Breast epithelium (tissue), 4 donors: Measurements from ENCODE around the gene NEK10. TPM values are rescaled to one million over a fixed set of nuclear protein-coding genes. Genes with fewer than 3 reads are reported as not detected.
A peak's percentile ranks its signal among the peaks of the same experiment; 100 is the strongest.

Experiments used
- DNase-seq, 2 donors: peaks; one replicate each; pipeline ENCODE4 v3.0.0-alpha.2; 2019; ENCODE audit warnings: low spot score in 2 of 2
- H3K27ac ChIP-seq, 2 donors: fragments of 200-600 bp; sonication (generic) in 1 of 2; one replicate each; pipeline ENCODE4 v1.5.1; 2016 to 2019; ENCODE audit warnings: mild to moderate bottlenecking in 1 of 2
- H3K27me3 ChIP-seq, 2 donors: fragments of 200-600 bp; sonication (generic) in 1 of 2; one replicate each; pipeline versions ENCODE4 v1.5.1 to v1.6.0; 2017 to 2019; ENCODE audit warnings: control low read depth in 1 of 2, mild to moderate bottlenecking in 1 of 2
- H3K36me3 ChIP-seq: fragments of 200-600 bp; one replicate; pipeline ENCODE4 v1.5.1; 2019
- H3K4me1 ChIP-seq, 2 donors: fragments of 200-600 bp; sonication (generic); one replicate each; pipeline ENCODE4 v1.5.1; 2016 to 2019; ENCODE audit warnings: control low read depth in 1 of 2
- H3K4me3 ChIP-seq, 3 donors: fragments of 200-600 bp; sonication (generic); 1 replicate in 2 of 3; 2 replicates in 1 of 3; pipeline ENCODE4 v1.5.1; 2016 to 2019; ENCODE audit warnings: mild to moderate bottlenecking in 3 of 3, moderate library complexity in 2 of 3
- H3K9me3 ChIP-seq, 2 donors: fragments of 200-600 bp; sonication (generic) in 1 of 2; one replicate each; pipeline ENCODE4 v1.5.1; 2016 to 2019; ENCODE audit warnings: control low read depth in 1 of 2
- POLR2A ChIP-seq: fragments of 450-650 bp; IDR thresholded peaks from one replicate; pipeline ENCODE4 v1.6.1; 2016; ENCODE audit warnings: antibody characterized with exemption, mild to moderate bottlenecking, moderate library complexity
- POLR2AphosphoS5 ChIP-seq, 3 donors: sonication (generic); formaldehyde crosslinking; IDR thresholded peaks; one replicate each; pipeline ENCODE4 v1.6.1; 2017; ENCODE audit warnings: antibody characterized with exemption in 3 of 3
- intact Hi-C: fragments of 100-400 bp; cut with DNase I; formaldehyde crosslinking; loops from one replicate; pipeline ENCODE4 v1.15.1; 2023; ENCODE audit warnings: low total_unique reads
- total RNA-seq, 3 donors: library from RNA; depleted of rRNA; stranded (reverse); fragments of >200 nt; gene quantifications; one replicate each; pipeline ENCODE4 v1.1.0, GENCODE V29; 2016
- TF ChIP-seq, protein P1 (sequence below), 3 donors: fragments of 450-650 bp; IDR thresholded peaks; one replicate each; pipeline ENCODE4 v1.5.1; 2016 to 2017; ENCODE audit warnings: antibody characterized with exemption in 3 of 3, mild to moderate bottlenecking in 3 of 3, moderate library complexity in 3 of 3

NEK10 gene
- total RNA-seq, 3 donors from 2014 or later: 0.96 to 246 (median 48.4) TPM

DNA sequence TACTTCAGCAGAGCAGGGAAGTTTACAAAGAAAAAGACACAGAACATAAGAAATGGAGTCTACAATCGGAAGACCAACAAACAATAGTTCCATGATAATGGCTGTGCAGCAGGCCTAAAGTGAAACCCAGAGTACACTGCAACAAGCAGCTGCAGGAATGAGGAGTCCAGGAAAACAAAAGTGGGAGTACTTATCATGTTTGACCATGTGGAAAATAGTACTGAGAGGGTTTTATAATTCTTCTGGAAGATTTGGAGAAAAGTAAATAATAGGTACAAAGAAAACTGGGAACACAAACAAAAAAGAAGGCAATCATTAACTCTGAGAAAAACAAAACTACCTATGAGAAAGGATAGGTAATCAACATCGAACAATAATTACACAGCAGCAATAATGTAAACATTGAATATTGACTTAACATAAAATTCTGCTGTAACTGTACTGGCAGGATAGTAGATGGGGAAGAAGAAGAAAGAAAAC is 87.5 kb downstream of the NEK10 start:
- no peaks in the 10 kb centered on the region for H3K27me3 ChIP-seq
- H3K4me1 ChIP-seq: no peaks in the 10 kb centered on the region
- no peaks in the 10 kb centered on the region for H3K9me3 ChIP-seq
- intact Hi-C loops: no loop called here
- no peak overlapping the region for H3K4me3 ChIP-seq
- TF ChIP-seq POLR2AphosphoS5 (IDR thresholded peaks at IDR 0.05) (no peak), POLR2A (no peak)
- TF ChIP-seq, protein P1, sequence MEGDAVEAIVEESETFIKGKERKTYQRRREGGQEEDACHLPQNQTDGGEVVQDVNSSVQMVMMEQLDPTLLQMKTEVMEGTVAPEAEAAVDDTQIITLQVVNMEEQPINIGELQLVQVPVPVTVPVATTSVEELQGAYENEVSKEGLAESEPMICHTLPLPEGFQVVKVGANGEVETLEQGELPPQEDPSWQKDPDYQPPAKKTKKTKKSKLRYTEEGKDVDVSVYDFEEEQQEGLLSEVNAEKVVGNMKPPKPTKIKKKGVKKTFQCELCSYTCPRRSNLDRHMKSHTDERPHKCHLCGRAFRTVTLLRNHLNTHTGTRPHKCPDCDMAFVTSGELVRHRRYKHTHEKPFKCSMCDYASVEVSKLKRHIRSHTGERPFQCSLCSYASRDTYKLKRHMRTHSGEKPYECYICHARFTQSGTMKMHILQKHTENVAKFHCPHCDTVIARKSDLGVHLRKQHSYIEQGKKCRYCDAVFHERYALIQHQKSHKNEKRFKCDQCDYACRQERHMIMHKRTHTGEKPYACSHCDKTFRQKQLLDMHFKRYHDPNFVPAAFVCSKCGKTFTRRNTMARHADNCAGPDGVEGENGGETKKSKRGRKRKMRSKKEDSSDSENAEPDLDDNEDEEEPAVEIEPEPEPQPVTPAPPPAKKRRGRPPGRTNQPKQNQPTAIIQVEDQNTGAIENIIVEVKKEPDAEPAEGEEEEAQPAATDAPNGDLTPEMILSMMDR (IDR thresholded peaks at IDR 0.05): no peak
- DNase-seq: no peak
- H3K27ac ChIP-seq: no peak overlapping the region
- H3K36me3 ChIP-seq: no peaks in the 10 kb centered on the region

DNA sequence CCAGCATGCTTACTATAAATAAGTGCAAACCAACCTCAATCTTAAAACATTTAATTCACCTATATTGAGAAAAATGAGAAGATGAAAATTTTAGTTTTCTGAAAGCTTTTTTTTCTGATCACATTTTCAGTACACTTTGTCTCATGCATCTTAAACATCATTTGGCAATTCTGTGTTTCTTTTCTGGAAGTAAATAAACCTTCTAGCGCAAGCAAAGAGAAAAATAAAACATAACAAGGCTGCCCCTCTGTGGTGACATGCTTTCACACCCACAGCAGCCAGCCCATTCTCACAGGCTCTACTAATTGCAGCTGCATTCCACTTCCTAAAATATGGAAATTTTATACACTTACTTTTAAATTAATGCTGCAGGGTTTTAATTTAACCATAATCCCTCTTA is 90.1 kb downstream of the NEK10 start:
- no peaks in the 10 kb centered on the region for H3K27me3 ChIP-seq
- DNase-seq: no peak
- intact Hi-C loops: no loop called here
- no peaks in the 10 kb centered on the region for H3K9me3 ChIP-seq
- no peaks in the 10 kb centered on the region for H3K4me1 ChIP-seq
- no peak overlapping the region for H3K27ac ChIP-seq
- TF ChIP-seq POLR2AphosphoS5 (IDR thresholded peaks at IDR 0.05) (no peak), POLR2A (no peak)
- TF ChIP-seq, protein P1 (IDR thresholded peaks at IDR 0.05): peak in 1 of 3 donors; percentile 24
- no peaks in the 10 kb centered on the region for H3K36me3 ChIP-seq
- no peak overlapping the region for H3K4me3 ChIP-seq

DNA sequence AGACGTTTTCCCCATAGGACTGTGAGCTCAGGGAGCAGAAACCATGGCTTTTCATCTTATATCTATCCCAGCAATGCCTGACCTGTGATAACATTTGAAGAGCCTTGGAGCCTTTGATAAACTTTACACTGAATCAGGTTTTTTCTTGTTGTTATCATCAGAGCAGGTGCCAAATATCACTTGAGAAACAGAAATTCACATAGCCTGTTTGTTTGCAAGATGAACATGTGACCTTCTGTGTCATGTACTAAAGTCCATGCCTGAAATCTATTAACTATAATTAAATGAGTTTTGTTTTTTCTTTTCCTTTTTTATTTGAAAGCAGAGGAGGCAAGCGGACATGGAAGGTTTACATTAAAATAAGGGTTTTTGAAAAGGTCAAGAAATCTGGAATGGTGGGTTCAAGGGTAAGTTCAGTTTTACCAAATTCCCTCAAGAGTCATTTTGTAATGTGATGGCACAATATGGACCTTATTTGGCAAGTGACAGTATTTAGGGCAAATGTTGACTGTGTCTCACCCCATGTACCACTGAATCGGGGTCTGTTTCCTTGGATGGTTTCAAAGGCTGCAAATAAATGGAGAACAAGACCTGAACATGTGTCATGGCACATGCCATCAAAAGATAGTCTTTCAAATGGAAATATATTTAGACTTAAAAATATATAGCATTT is 90.7 kb downstream of the NEK10 start:
- intact Hi-C loops: no loop called here
- no peak for TF ChIP-seq POLR2AphosphoS5 (IDR thresholded peaks at IDR 0.05)
- TF ChIP-seq, protein P1 (IDR thresholded peaks at IDR 0.05): no peak
- TF ChIP-seq POLR2A: no peak

DNA sequence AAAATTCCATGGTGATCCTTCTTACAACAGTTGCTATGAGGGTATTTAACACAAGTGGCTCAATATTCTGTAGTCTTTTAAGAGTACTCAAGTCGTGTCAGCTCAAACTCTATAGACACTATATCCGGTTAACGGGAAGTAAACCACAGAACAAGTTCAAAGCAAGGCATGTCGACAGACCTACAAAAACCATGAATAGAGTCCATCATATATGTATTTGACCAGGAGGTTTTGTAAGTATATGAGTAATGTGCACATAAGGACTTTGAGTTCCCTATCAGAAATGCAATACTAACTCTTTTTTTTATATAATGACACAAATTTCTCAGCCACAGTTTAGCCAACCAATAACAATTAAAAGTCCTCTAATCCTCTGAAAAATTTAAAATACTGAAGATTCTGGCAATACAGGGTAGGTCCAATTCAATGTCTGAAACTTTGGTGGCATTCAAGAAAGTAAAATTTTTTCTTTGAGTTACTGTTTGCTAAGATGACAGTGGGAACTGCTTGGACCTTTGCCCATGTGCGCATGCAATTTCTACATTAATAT is 93.7 kb downstream of the NEK10 start:
- H3K4me3 ChIP-seq: no peak overlapping the region
- H3K9me3 ChIP-seq: no peaks in the 10 kb centered on the region
- H3K27ac ChIP-seq: no peak overlapping the region
- TF ChIP-seq, protein P1 (IDR thresholded peaks at IDR 0.05): no peak
- TF ChIP-seq POLR2AphosphoS5 (IDR thresholded peaks at IDR 0.05) (no peak), POLR2A (no peak)
- H3K36me3 ChIP-seq: no peaks in the 10 kb centered on the region
- H3K27me3 ChIP-seq: no peaks in the 10 kb centered on the region
- intact Hi-C loops: no loop called here
- no peak for DNase-seq
- no peaks in the 10 kb centered on the region for H3K4me1 ChIP-seq

More for the DNA sequence above, 90.7 kb downstream of the NEK10 start:
- H3K4me3 ChIP-seq: no peak overlapping the region
- H3K9me3 ChIP-seq: no peaks in the 10 kb centered on the region
- DNase-seq: no peak
- H3K27me3 ChIP-seq: no peaks in the 10 kb centered on the region
- no peaks in the 10 kb centered on the region for H3K36me3 ChIP-seq
- no peak overlapping the region for H3K27ac ChIP-seq
- H3K4me1 ChIP-seq: no peaks in the 10 kb centered on the region

DNA sequence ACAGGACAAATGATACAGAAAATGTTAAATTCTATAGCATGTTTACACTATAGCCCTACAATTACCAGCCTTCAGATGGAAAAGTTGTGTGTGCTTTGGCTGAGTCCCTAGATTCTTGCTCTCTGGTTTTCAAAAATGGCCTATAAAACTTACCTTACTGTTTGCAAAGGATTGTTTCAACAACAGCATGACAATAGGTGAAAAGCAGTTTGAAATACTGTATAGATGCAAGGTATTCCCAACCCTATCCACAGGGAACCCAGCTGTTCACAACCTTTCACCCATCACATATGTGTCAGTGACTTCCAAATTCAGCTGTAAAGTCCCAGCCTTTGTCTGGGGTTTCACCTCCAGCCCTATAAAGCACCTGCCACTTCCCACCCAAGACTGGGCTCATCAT is 97.3 kb downstream of the NEK10 start:
- Histone ChIP-seq H3K27ac (no peak overlapping the region), H3K4me1 (no peaks in the 10 kb centered on the region), H3K4me3 (no peak overlapping the region), H3K27me3 (no peaks in the 10 kb centered on the region), H3K9me3 (no peaks in the 10 kb centered on the region), H3K36me3 (no peaks in the 10 kb centered on the region)
- intact Hi-C loops: no loop called here
- TF ChIP-seq, protein P1 (IDR thresholded peaks at IDR 0.05): no peak
- no peak for DNase-seq
